HG02885 (cell line): ENCODE data around the gene NAIF1.
"Not testable (repeated sequence)": the region's sequence is repeated elsewhere in the genome, so short reads cannot be mapped to it uniquely, and the experiment has no call there.

Experiments used
- ATAC-seq: cut with Tn5 transposase; IDR thresholded peaks from one replicate; pipeline ENCODE4 v1.9.1; 2021; ENCODE audit warnings: mild to moderate bottlenecking; ENCODE audit not compliant: unreplicated experiment, poor library complexity

NAIF1 gene

DNA sequence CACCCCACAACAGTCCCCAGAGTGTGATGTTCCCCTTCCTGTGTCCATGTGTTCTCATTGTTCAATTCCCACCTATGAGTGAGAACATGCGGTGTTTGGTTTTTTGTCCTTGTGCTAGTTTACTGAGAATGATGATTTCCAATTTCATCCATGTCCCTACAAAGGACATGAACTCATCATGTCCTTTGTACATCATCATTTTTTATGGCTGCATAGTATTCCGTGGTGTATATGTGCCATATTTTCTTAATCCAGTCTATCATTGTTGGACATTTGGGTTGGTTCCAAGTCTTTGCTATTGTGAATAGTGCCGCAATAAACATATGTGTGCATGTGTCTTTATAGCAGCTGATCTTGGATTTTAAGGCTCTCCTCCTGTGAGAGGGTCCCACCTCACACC, 26.3 kb downstream of the NAIF1 start:
- not testable (repeated sequence) for ATAC-seq

- not testable (repeated sequence) for ATAC-seq
Measured at GRCh38 chr9:128036522-128036921, 30.6 kb downstream of the NAIF1 start.

DNA sequence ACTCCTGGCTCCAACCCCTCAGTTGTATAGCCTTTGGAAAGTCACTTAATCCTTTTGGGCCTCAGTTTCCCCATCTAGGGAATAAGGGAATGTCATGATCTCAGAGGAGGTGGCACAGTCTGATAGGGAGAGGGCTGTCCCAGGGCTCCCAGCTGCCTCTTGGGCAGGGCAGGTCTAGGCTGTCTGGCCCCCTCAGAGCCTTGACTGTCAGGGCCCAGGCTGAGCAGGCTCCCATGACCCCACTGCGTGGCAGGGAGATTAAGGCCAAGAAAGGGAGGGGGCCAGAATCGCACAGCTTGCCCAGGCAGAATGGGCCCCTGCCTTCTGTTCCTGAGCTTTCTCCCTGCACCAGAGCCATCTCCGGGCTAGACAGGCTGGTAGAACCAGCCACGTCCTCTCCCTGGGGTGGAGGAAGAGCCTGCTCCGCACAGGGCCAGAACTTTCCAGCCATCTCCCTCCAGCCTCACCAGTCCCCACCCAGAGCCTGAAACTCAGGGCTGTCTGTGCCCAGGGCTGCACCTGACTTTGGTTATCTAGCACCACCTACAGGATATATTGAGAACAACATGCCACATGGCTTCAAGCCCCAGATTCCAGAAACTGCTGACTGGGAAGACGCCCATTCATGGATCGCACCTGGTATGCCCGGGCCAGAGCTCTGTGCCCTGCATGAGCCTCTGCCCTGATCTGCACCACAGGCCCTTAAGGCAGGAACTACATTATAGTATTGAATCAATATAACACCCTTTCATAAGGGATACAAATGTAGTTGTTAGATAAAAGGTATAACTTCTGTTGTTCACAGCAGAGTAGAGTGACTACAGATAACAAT, 32.1 kb downstream of the NAIF1 start:
- peak; percentile 55 for ATAC-seq

- ATAC-seq, result no peak
Measured at GRCh38 chr9:128033609-128034008, 33.5 kb downstream of the NAIF1 start.

GRCh38 chr9:128027705-128028104, 39.4 kb downstream of the NAIF1 start:
- ATAC-seq, result no peak

- ATAC-seq, result no peak
Measured at GRCh38 chr9:128026773-128027541, 40.2 kb downstream of the NAIF1 start.

- peak; percentile 35 for ATAC-seq
Measured at GRCh38 chr9:128026255-128026772, 40.8 kb downstream of the NAIF1 start.

DNA sequence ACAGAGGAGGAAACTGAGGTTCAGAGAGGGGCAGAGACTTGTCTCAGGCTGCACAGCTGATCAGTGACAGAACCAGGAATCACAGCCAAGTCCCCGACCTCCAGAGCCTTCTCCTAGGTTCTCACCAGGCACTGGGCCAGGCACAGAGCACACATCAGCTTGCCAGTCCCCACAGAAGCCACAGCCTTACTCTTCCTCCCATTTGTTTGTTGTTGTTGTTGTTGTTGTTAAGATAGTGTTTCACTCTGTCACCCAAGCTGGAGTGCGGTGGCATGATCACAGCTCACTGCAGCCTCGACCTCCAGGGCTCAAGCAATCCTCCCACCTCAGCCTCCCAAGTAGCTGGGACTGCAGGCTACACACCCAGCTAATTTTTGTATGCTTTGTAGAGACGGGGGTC, 41.4 kb downstream of the NAIF1 start:
- no peak for ATAC-seq

DNA sequence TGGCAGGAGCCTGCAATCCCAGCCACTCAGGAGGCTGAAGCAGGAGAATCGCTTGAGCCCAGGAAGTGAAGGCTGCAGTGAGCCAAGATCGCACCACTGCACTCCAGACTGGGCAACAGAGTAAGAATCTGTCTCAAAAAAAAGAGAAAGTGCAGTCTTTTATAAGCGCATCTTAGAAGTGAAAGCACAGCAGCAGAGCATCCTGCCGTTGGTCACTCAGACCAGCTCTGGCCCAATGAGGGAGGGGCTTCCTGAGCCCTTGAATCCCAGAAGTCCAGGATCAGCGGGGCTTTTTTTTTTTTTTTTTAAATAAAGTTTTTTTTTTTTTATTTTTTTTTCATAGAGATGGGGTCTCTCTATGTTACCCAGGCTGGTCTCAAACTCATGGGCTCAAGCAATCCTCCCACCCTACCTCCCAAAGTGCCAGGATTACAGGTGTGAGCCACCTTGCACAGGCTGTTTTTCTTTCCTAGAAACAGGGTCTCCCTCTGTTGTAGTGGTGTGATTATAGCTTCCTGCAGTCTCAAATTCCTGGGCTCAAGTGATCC, 42.3 kb downstream of the NAIF1 start:
- no peak for ATAC-seq

DNA sequence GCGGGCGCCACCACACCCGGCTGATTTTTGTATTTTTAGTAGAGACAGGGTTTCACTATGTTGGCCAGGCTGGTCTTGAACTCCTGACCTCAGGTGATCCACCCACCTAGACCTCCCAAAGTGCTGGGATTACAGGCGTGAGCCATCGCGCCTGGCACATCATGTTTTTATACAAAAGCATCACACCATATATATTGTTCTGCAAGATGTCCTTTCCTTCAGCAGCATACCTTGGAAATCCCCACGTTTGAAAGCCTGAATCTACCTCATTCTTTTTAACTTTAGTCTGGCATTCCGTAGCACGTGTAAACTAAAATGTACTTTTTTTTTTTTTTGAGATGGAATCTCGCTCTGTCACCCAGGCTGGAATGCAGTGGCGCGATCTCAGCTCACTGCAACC, 43.4 kb downstream of the NAIF1 start:
- ATAC-seq, result not testable (repeated sequence)

GRCh38 chr9:128022886-128023285, 44.2 kb downstream of the NAIF1 start:
- no peak for ATAC-seq

DNA sequence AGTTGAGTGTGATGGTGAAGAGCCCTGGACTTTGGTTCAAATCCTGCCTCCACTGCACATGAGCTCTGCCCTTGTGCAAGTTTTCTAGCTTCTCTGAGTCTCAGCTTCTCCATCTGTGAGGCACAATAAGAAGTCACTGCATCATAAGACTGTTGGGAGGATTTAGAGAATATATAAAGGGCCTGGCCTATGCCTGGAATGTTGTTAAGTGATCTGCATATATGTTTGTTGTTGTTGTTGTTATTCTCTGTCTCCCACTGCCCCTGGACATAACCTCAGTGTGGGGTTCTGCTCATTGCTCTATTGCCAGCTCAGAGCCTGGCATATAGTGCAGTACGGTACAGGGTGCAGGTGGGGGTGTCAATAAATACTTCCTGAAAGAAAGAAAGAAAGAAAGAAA, 46.0 kb downstream of the NAIF1 start:
- ATAC-seq, result no peak

- no peak for ATAC-seq
Measured at GRCh38 chr9:128020692-128021091, 46.4 kb downstream of the NAIF1 start.

GRCh38 chr9:128015696-128016095, 51.4 kb downstream of the NAIF1 start:
- ATAC-seq, result no peak
